Measurements from ENCODE around the gene CDH8. TPM values are rescaled to one million over a fixed set of nuclear protein-coding genes. Genes with fewer than 3 reads are reported as not detected.
"Not testable (repeated sequence)": the region's sequence is repeated elsewhere in the genome, so short reads cannot be mapped to it uniquely, and the experiment has no call there.

CDH8 gene
- total RNA-seq, 2 donors from 2014 or later, result not detected

DNA sequence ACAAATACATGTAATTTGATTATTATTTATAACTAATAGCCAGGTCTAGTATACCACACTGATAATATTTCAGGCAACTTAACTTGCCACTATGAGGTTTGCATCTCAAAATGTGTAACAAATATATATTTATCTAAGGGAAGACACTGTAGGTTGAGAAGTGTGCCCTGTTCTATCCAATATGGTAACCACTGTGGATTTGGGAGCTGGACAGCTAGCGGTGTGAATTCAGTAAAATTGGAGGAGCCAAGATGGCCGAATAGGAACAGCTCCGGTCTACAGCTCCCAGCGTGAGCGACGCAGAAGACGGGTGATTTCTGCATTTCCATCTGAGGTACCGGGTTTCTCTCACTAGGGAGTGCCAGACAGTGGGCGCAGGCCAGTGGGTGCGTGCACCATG lies 235.0 kb downstream of the CDH8 start:
- not testable (repeated sequence) for H3K27ac Mint-ChIP-seq; DNase-seq (ENCODE audit: low spot score in 2 of 2); ATAC-seq; H3K36me3 Mint-ChIP-seq
- peaks cover 12 to 17% of the 10 kb centered on the region in 2 donors for H3K9me3 Mint-ChIP-seq

DNA sequence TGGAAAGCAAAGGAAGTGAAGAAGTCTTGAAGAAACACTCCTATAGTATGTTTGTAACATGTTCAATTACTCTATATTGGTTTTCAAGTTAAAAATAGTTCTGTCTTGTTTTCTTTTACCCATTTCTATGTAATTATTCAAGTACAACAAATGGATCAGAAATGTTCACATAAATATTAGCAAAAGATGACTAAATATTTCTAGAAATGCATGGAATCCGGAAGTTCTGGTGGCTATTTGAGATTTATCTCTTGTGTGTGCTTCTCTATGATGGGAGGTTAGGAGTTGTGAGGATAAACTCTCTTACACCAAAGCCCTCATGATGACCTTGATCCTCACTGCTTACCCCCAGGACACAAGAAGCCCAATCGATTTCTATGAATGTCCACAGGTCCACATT lies 237.5 kb downstream of the CDH8 start:
- H3K9me3 Mint-ChIP-seq, result peaks cover 28 to 31% of the 10 kb centered on the region in 2 donors
- DNase-seq (ENCODE audit: low spot score in 2 of 2) (no peak), ATAC-seq (no peak)
- H3K36me3 Mint-ChIP-seq, result peaks cover 0 to 9% of the 10 kb centered on the region in 2 donors
- no peak overlapping the region for H3K27ac Mint-ChIP-seq

GRCh38 chr16:61797961-61798507 lies 238.2 kb downstream of the CDH8 start:
- Mint-ChIP-seq H3K9me3 (peaks cover 29% of the 10 kb centered on the region in 2 donors), H3K27ac (no peak overlapping the region)
- no peak for ATAC-seq

DNA sequence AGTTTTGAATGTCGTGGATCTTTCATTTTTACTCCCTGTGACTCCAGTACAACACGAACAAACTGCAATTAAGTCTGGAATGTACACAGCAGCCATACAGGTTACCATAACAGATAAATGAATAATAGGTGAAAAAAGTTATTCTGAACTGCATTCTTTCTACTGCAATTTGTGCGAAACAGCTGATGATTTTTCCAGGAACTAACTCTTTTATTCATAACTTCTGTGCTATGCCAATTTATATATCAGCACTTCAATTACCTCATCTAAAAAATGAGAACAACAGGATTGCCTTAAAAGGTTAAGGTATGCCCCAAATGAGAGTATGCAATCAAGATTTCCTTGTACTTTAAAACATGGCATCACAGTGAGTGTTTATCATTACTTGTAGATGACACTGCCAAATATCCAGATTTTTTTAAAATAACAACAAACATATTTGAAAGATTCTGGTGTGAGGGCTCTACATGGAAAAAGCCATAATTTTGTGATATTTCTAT lies 238.9 kb downstream of the CDH8 start:
- no peak for ATAC-seq
- no peak for DNase-seq (ENCODE audit: low spot score in 2 of 2)
- Mint-ChIP-seq H3K9me3 (peaks cover 29 to 32% of the 10 kb centered on the region in 2 donors), H3K27ac (no peak overlapping the region), H3K36me3 (peaks cover 0 to 9% of the 10 kb centered on the region in 2 donors)

More at GRCh38 chr16:61797961-61798507, 238.2 kb downstream of the CDH8 start:
- no peak for DNase-seq (ENCODE audit: low spot score in 2 of 2)
- H3K36me3 Mint-ChIP-seq, result peaks cover 0 to 9% of the 10 kb centered on the region in 2 donors

- Mint-ChIP-seq H3K36me3 (no peaks in the 10 kb centered on the region), H3K9me3 (peaks cover 17 to 34% of the 10 kb centered on the region in 2 donors), H3K27ac (no peak overlapping the region)
- DNase-seq (ENCODE audit: low spot score in 2 of 2) (no peak), ATAC-seq (no peak)
Observed at GRCh38 chr16:61792194-61792909, 243.9 kb downstream of the CDH8 start.

- Mint-ChIP-seq H3K36me3 (no peaks in the 10 kb centered on the region), H3K27ac (no peak overlapping the region), H3K9me3 (peaks cover 14 to 34% of the 10 kb centered on the region in 2 donors)
- ATAC-seq, result no peak
- DNase-seq (ENCODE audit: low spot score in 2 of 2), result no peak
Observed at GRCh38 chr16:61791464-61791863, 244.8 kb downstream of the CDH8 start.

DNA sequence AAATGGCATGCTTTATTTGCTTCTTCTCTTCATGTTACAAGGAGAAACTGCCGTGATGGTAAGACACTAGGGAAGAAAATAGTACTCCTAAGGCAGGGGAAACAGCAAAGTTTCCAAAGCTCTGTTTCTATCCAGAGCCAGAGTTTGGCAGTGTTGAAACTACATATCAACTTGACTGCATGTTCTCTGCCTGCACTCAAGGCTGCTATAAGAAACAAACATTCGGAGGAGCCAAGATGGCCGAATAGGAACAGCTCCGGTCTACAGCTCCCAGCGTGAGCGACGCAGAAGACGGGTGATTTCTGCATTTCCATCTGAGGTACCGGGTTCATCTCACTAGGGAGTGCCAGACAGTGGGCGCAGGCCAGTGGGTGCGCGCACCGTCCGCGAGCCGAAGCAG lies 254.4 kb downstream of the CDH8 start:
- ATAC-seq; H3K27ac Mint-ChIP-seq; DNase-seq (ENCODE audit: low spot score in 2 of 2); H3K36me3 Mint-ChIP-seq: not testable (repeated sequence)
- peaks cover 5 to 13% of the 10 kb centered on the region in 2 donors for H3K9me3 Mint-ChIP-seq

- DNase-seq (ENCODE audit: low spot score in 2 of 2), result no peak
- Mint-ChIP-seq H3K36me3 (peaks cover 0 to 5% of the 10 kb centered on the region in 2 donors), H3K27ac (no peak overlapping the region), H3K9me3 (peaks cover 12 to 13% of the 10 kb centered on the region in 2 donors)
- no peak for ATAC-seq
Observed at GRCh38 chr16:61780161-61780560, 256.1 kb downstream of the CDH8 start.

- peaks cover 17 to 22% of the 10 kb centered on the region in 2 donors for H3K9me3 Mint-ChIP-seq
- H3K36me3 Mint-ChIP-seq, result no peaks in the 10 kb centered on the region
- DNase-seq (ENCODE audit: low spot score in 2 of 2) (no peak), ATAC-seq (no peak)
- H3K27ac Mint-ChIP-seq, result no peak overlapping the region
Observed at GRCh38 chr16:61770301-61770700, 265.9 kb downstream of the CDH8 start.

- H3K36me3 Mint-ChIP-seq, result no peaks in the 10 kb centered on the region
- DNase-seq (ENCODE audit: low spot score in 2 of 2), result no peak
- no peak overlapping the region for H3K27ac Mint-ChIP-seq
- H3K9me3 Mint-ChIP-seq, result peaks cover 10 to 23% of the 10 kb centered on the region in 2 donors
- ATAC-seq, result no peak
Observed at GRCh38 chr16:61763991-61764390, 272.2 kb downstream of the CDH8 start.

GRCh38 chr16:61763013-61763412 lies 273.2 kb downstream of the CDH8 start:
- no peaks in the 10 kb centered on the region for H3K36me3 Mint-ChIP-seq
- ATAC-seq, result no peak
- no peak for DNase-seq (ENCODE audit: low spot score in 2 of 2)
- H3K27ac Mint-ChIP-seq, result no peak overlapping the region
- peaks cover 7 to 23% of the 10 kb centered on the region in 2 donors for H3K9me3 Mint-ChIP-seq

- Mint-ChIP-seq H3K27ac (no peak overlapping the region), H3K36me3 (no peaks in the 10 kb centered on the region), H3K9me3 (peaks cover 30 to 38% of the 10 kb centered on the region in 2 donors)
- no peak for ATAC-seq
- no peak for DNase-seq (ENCODE audit: low spot score in 2 of 2)
Observed at GRCh38 chr16:61730997-61731396, 305.2 kb downstream of the CDH8 start.

GRCh38 chr16:61726701-61727100 lies 309.5 kb downstream of the CDH8 start:
- Mint-ChIP-seq H3K9me3 (peaks cover 8 to 14% of the 10 kb centered on the region in 2 donors), H3K36me3 (no peaks in the 10 kb centered on the region), H3K27ac (no peak overlapping the region)
- ATAC-seq (no peak), DNase-seq (ENCODE audit: low spot score in 2 of 2) (no peak)

DNA sequence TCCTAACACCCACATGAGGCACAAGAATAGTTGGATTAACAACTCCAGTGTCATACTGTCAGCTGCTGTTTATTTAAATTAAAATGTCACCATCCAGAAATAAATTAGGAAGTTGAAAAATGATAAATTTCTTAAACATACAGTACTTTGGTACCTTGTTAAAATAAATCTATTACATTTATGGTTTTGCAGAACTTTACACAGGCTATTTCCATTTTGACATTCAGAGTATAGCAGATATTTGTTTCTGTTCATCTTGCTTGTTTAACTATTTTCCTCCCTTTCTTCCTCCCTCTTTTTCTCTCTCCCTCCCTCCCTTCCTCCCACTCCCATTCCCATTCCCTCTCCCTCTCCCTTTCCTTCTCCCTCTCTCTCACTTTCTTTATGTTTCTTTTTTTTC lies 310.1 kb downstream of the CDH8 start:
- no peak overlapping the region for H3K27ac Mint-ChIP-seq
- no peak for DNase-seq (ENCODE audit: low spot score in 2 of 2)
- H3K36me3 Mint-ChIP-seq, result no peaks in the 10 kb centered on the region
- no peak for ATAC-seq
- H3K9me3 Mint-ChIP-seq, result peaks cover 5 to 13% of the 10 kb centered on the region in 2 donors

GRCh38 chr16:61721544-61721943 lies 314.7 kb downstream of the CDH8 start:
- Mint-ChIP-seq H3K9me3 (peaks cover 11 to 16% of the 10 kb centered on the region in 2 donors), H3K27ac (no peak overlapping the region), H3K36me3 (no peaks in the 10 kb centered on the region)
- DNase-seq (ENCODE audit: low spot score in 2 of 2) (no peak), ATAC-seq (no peak)

- H3K9me3 Mint-ChIP-seq, result peaks cover 7 to 12% of the 10 kb centered on the region in 2 donors
- DNase-seq (ENCODE audit: low spot score in 2 of 2) (no peak), ATAC-seq (no peak)
Observed at GRCh38 chr16:61715393-61715792, 320.8 kb downstream of the CDH8 start.

GRCh38 chr16:61713787-61714186 lies 322.5 kb downstream of the CDH8 start:
- Mint-ChIP-seq H3K9me3 (peaks cover 3 to 15% of the 10 kb centered on the region in 2 donors), H3K36me3 (no peaks in the 10 kb centered on the region), H3K27ac (no peak overlapping the region)
- no peak for ATAC-seq
- no peak for DNase-seq (ENCODE audit: low spot score in 2 of 2)

More at GRCh38 chr16:61715393-61715792, 320.8 kb downstream of the CDH8 start:
- no peak overlapping the region for H3K27ac Mint-ChIP-seq
- no peaks in the 10 kb centered on the region for H3K36me3 Mint-ChIP-seq

Data from activated naive CD4-positive, alpha-beta T cell treated with anti-CD3 and anti-CD28 coated beads, Interleukin-2, amount 50 U/mL, for 72 hours (primary cell).